ENCODE measurements around the gene DIPK1B.

The DIPK1B gene

GRCh38 chr9:136720251-136720897 is 8.0 kb downstream of the DIPK1B start:
- no peak for DNase-seq

GRCh38 chr9:136720898-136721338 is 8.5 kb downstream of the DIPK1B start:
- no peak for DNase-seq

- no peak for DNase-seq
Measured at GRCh38 chr9:136721339-136722092, 9.1 kb downstream of the DIPK1B start.

DNA sequence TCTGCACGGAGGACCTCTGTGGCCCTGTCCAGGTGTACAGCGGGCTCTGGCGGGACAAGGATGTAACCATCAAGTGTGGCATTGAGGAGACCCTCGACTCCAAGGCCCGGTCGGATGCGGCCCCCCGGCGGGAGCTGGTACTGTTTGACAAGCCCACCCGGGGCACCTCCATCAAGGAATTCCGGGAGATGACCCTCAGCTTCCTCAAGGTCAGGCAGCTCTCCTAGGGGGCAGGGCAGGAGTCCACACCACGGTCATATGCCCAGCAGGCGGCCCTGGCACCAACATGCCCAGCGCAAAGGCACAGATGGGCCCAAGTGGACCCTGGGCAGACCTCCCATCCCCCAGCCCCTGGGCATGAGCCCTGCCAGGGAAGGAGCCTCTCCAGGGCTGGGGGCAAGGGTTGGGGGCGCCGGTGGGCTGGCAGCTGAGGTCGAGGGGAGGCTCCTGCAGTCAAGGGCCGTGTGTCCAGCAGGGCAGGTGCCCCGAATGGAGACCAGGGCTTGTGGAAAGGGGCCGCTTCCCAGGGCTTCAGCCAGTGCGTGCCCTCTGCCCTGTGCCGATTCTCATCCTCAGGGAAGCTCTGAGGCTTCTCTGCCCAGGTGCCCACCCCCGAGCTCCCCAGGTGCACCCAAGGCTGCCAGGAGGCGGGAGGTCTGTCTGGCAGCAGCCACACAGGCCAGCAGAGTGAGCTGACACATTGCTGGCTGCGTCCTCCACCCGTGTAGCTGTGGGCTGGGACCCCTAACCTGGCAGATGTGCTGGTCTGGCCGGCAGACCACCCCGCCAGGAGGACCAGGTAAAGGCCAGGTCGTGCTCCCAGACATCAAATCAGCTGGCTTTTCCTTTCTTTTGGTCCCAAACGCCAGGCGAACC is 10.0 kb downstream of the DIPK1B start:
- DNase-seq = no peak

- DNase-seq = no peak
Measured at GRCh38 chr9:136722969-136723356, 10.6 kb downstream of the DIPK1B start.

DNA sequence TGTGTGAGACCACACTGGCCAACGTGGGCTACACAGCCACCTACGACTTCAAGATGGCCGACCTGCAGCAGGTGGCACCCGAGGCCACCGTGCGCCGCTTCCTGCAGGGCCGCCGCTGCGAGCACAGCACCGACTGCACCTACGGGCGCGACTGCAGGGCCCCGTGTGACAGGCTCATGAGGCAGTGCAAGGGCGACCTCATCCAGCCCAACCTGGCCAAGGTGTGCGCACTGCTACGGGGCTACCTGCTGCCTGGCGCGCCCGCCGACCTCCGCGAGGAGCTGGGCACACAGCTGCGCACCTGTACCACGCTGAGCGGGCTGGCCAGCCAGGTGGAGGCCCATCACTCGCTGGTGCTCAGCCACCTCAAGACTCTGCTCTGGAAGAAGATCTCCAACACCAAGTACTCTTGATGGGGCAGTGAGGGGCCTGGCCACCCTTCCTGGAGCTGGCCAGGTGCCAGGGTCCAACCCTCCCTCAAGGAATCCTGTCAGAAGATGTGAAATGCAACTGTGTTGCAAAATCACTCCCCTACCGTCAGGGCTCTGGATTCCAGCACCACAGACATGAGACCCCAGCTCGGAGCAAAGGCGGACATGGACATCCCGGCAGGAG is 11.1 kb downstream of the DIPK1B start:
- no peak for DNase-seq

- no peak for DNase-seq
Measured at GRCh38 chr9:136723989-136724388, 11.6 kb downstream of the DIPK1B start.

DNA sequence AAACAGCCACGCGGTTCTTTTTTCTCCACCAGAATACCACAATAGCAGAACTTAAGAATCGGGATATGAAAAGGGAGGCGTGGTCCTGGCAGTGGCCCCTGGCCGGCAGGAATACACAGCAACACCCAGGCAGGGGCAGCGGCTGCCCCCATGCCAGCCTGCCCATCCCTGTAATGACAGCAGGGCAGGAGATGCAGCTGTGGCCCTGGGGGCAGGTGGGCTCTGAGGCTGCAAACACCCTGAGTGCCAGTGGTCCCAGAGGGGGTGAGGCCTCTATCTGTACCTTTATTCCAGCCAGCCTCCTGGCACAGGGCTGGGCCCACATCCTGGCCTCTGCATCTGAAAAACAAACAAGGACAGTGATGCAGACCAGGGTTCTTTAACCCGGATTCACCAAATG is 12.4 kb downstream of the DIPK1B start:
- DNase-seq = no peak

DNA sequence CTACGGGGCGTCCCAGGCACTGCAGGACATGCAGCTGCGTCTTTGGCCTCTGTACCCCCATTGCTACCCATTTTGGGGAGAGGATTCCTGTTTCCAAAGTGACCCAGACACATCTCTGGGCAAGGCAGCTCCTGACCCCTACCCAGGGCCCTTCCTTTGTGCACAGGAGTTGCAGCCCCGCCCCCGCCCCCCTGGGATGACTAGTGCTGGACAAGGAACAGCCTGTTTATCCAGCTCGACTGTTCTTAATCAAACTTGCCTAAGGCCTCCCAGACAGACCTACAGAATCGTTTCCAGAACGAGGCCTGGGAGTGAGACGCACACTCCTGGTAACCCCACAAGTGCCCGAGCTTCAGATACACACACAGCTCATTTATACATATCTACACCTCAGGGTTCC is 13.2 kb downstream of the DIPK1B start:
- no peak for DNase-seq

DNA sequence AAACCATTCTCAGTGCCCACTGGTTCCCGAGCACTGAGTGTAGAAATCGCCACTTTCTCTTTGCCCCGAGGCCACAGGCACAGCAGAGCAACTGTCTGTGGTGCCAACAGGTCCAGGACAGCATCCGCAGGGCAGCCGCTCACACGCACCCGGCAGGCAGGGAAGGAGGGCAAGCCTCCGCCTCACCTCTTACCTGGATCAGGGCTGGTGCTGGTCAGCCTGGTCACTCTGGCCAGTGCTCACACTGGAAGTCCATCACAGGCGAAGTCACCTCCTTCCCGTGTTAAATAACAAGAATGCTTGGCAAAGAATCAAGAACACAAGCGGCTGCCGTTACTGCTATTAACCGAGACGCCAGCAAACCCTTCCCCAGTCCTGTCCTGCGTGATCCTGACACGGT is 13.7 kb downstream of the DIPK1B start:
- DNase-seq = no peak

DNA sequence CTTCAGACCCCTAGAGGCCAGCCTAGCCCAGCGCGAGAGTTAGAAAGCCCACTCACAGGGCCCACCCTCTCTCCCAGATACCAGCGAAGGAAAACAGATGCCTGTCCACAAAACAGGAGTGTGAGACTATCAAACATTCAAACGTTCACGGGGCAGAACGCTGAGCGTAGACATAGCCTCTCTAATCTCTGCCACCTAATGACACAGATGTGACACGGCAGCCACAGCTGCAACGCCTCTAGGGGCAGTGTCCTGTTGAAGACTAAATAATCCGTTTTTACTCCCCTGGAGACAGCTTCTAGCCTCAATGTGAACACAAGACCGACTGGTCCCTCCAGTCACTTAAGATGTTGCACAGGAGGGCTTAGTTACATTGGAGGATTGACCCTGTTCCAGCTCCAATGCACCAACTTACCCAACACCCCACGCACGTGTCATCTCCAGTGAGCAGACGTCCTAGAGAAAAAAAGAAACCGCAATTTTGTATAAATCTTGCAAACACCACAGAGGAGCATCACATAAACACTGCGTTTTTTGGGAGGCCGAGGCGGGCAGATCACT is 14.3 kb downstream of the DIPK1B start:
- peak in 3 of 5 experiments; percentile 17 to 81 (median 45) for DNase-seq

DNA sequence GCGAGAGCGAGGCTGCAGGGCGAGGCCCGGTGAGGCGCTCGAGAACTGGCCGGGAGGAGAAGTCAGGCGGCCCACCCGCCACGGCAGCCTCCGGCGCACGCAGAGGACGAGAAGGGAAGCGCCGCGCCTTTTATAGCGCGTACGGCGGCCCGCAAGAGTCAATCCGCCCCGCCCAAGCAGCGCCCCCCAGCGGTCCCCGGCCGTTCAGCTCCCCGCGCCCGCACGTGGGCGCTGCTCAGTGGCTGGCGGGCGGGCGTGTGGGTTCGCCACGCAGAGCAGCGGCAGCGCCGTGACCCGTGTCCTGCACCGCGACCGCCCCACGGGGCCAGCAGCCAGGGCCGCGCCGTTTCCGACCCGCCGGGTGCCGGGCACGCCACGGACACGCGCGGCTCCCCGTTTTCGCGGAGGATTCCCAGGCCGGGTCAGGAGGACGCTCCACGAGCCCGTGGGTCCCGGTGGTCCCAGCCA is 15.7 kb downstream of the DIPK1B start:
- peak; percentile 84 to 93 (median 87) for DNase-seq

- DNase-seq = no peak
Measured at GRCh38 chr9:136728548-136729123, 16.3 kb downstream of the DIPK1B start.

DNA sequence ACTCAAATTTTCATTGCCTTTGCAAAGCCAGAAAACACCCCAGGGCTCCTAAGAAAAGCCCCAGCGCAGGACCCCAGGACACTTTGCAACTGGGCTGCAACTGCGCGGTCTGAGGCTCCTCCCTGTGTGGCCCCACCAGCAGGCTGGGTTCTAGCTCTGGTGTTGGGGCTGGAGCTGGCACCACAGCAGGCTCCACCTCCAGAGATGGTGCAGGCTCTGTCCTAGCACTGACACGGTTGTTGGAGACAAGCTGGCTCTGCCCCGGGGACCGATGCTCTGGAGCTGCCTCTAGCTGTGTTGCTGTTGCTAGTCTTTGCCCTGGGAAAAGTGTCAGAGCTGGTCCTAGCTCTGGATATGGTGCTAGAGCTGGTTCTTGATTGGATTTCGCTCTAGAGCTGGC is 16.8 kb downstream of the DIPK1B start:
- peak in 1 of 5 experiments; percentile 34 for DNase-seq

DNA sequence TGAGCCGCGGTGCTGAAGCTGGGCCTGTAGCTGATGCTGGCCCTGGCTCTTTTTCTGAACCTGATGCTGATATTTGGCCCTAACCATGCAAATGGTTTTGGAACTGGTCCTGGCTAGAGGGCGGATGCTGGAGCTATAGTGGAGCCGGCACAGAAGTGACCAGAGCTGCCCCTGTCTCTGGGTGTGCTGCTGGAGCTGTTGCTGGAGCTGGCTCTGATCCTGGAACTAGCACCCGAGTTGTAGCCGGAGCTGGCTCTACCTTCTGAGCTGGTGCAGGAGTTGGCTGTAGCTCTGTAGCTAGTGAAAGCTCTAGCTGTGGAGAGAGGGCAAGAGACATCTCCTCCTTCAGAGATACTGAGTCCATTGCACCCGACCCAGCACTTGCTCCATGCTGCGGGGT is 17.6 kb downstream of the DIPK1B start:
- DNase-seq = no peak

- no peak for DNase-seq
Measured at GRCh38 chr9:136732444-136733178, 20.2 kb downstream of the DIPK1B start.

DNA sequence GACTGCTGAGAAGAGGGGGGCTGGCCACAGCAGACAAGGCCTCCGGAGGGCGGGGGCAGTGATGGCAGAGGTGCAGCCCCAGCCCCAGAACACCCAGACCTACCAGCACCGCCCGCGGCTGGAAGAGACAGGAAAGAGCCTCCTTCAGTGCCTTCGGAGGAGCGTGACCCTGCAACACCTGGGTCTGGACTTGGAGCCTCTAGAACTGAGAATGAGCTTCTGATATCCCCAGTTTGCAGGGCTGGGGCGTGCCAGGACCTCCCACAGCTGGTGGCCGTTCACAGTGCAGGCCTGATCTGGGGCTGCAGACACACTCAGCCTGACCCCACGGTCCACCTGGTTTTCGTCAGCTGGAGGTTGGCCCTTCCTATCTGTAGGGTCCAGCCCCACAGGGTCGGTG is 21.2 kb downstream of the DIPK1B start:
- no peak for DNase-seq

GRCh38 chr9:136734837-136735496 is 22.6 kb downstream of the DIPK1B start:
- DNase-seq = no peak

DNA sequence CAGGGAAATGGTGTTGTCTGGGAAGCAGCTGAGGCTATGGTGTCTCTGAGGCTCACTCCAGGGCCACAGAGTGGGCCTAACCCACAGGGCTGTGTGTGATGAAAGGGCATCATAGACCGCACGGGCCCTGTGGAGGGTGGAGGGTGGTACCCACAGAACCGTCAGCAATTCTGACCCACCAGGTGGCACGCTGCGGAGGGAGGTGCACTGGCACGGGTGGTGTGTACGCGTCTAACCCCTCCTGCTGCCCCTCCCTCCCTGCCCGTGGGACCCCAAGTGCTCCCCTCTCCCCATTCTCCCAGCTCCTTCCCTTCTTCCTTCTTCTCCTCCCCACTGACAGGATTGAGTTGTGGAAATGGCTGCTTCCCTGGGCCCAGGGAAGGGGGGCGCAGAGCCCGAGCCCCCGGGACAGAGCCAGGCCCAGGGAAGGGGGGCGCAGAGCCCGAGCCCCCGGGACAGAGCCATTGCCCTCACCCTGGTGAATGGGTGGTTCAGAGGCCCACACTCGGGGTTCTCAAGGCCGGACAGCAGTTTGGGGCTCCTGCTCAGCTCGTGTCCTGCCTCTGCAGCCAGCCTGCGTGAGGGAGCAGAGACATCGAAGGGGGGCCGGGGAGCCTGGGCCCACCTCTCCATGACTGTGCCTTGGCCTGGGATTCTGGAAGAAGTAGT is 23.6 kb downstream of the DIPK1B start:
- no peak for DNase-seq

GRCh38 chr9:136738960-136739359 is 26.6 kb downstream of the DIPK1B start:
- no peak for DNase-seq
